GM12878 (cell line): Measurements from ENCODE around the gene GAGE10. TPM values are rescaled to one million over a fixed set of nuclear protein-coding genes. Genes with fewer than 3 reads are reported as not detected.

Source experiments
- ATAC-seq: fragments of 200-7000 bp; cut with Tn5 transposase; 3 replicates; pipeline ENCODE4 v1.9.1; 2020; ENCODE audit warnings: mild to moderate bottlenecking, moderate library complexity
- BruUV-seq: library from RNA; stranded (reverse); fragments of 400-500 nt; replicated peaks from 2 replicates; lab custom pipeline; 2021; lab: Mats Ljungman, UMichigan
- CTCF ChIA-PET: fragments of 300-600 bp; sonication (Branson Sonifier 250); formaldehyde crosslinking; extraction: SDS; loops from one replicate; lab custom pipeline; 2021; ENCODE audit warnings: inconsistent platforms; lab: Yijun Ruan, JAX
- POLR2A ChIA-PET: fragments of 350-600 bp; formaldehyde crosslinking; extraction: SDS; loops from one replicate; lab custom pipeline; 2021; ENCODE audit warnings: inconsistent platforms; lab: Charles Lee
- RAD21 ChIA-PET: fragments of 300-600 bp; sonication (Branson Sonifier 250); formaldehyde crosslinking; loops from one replicate; lab custom pipeline; 2023; ENCODE audit warnings: antibody characterized with exemption; ENCODE audit not compliant: unreplicated experiment; lab: Charles Lee
- SMC1A ChIA-PET: fragments of 300-600 bp; sonication (Branson Sonifier 250); formaldehyde crosslinking; loops from one replicate; lab custom pipeline; 2023; ENCODE audit not compliant: unreplicated experiment, uncharacterized antibody; lab: Charles Lee
- DNase-seq: peaks from one replicate; pipeline ENCODE4 v3.0.0-alpha.2; 2011; ENCODE audit warnings: low read depth, low spot score
- FAIRE-seq: peaks from 3 replicates; lab custom pipeline; 2011; peaks lifted over from hg19 to GRCh38; lab: Jason Lieb, UNC
- H2AFZ ChIP-seq: 2 replicates; pipeline ENCODE4 v1.6.0; 2011; ENCODE audit warnings: low read depth, low read length, control low read depth; ENCODE audit not compliant: control insufficient read depth
- H3K27ac ChIP-seq: 2 replicates; pipeline ENCODE4 v1.5.1; 2011; ENCODE audit warnings: control low read depth; ENCODE audit not compliant: control insufficient read depth, insufficient read depth
- H3K27me3 ChIP-seq, 2 experiments: replicated peaks in 1 of 2; 2 replicates each; pipeline versions ENCODE4 v1.6.0 to v1.6.1; 2011; ENCODE audit warnings: low read length in 1 of 2; ENCODE audit not compliant: control insufficient read depth in 2 of 2, insufficient read depth in 2 of 2
- H3K36me3 ChIP-seq, 2 experiments: 2 replicates each; pipeline ENCODE4 v1.5.1; 2011; ENCODE audit warnings: low read length in 1 of 2; ENCODE audit not compliant: control insufficient read depth in 2 of 2, insufficient read depth in 2 of 2
- H3K4me1 ChIP-seq: 2 replicates; pipeline ENCODE4 v1.6.1; 2011; ENCODE audit warnings: mild to moderate bottlenecking, low read length, moderate library complexity, mixed read lengths; ENCODE audit not compliant: control insufficient read depth, insufficient read depth
- H3K4me2 ChIP-seq: 2 replicates; pipeline ENCODE4 v1.6.0; 2011; ENCODE audit warnings: control low read depth; ENCODE audit not compliant: control insufficient read depth, insufficient read depth
- H3K4me3 ChIP-seq: fragments of 200-600 bp; sonication (generic); 2 replicates; pipeline ENCODE4 v1.5.1; 2016
- H3K79me2 ChIP-seq: 2 replicates; pipeline ENCODE4 v1.6.0; 2011; ENCODE audit warnings: low read length; ENCODE audit not compliant: control insufficient read depth, insufficient read depth
- H3K9ac ChIP-seq: 2 replicates; pipeline ENCODE4 v1.8.0; 2011; ENCODE audit warnings: low read length, control low read depth, mixed read lengths; ENCODE audit not compliant: control insufficient read depth, insufficient read depth
- H3K9me3 ChIP-seq: replicated peaks from 3 replicates; pipeline ENCODE4 v1.5.1; 2011; ENCODE audit warnings: mild to moderate bottlenecking, low read length; ENCODE audit not compliant: control insufficient read depth, insufficient read depth
- H4K20me1 ChIP-seq: 2 replicates; pipeline ENCODE4 v1.6.0; 2011; ENCODE audit not compliant: control insufficient read depth, insufficient read depth
- ASH2L ChIP-seq: fragments of 300-600, 200-600 bp; sonication (generic); IDR thresholded peaks from 2 replicates; pipeline ENCODE4 v1.6.1; 2017; ENCODE audit warnings: low read depth, mild to moderate bottlenecking, borderline replicate concordance
- BHLHE40 ChIP-seq, 2 experiments: fragments of 450-650 bp in 1 of 2; IDR thresholded peaks; 2 replicates each; pipeline ENCODE4 v1.6.1; 2011 to 2017; ENCODE audit warnings: low read depth in 2 of 2, borderline replicate concordance in 1 of 2, improper control_type of control experiment in 1 of 2, low read length in 1 of 2, mild to moderate bottlenecking in 1 of 2
- CBFB ChIP-seq: IDR thresholded peaks from 2 replicates; pipeline ENCODE4 v1.6.1; 2016; ENCODE audit warnings: antibody characterized with exemption, low read depth
- CBX5 ChIP-seq: sonication (generic); IDR thresholded peaks from 2 replicates; pipeline ENCODE4 v1.6.1; 2016; ENCODE audit warnings: low read depth, moderate library complexity, mild to moderate bottlenecking, inconsistent platforms
- CHD2 ChIP-seq: IDR thresholded peaks from 2 replicates; pipeline ENCODE4 v1.6.1; 2011; ENCODE audit warnings: low read depth, low read length, improper control_type of control experiment, borderline replicate concordance
- E2F8 ChIP-seq: fragments of 450-650 bp; IDR thresholded peaks from 2 replicates; pipeline ENCODE4 v1.6.1; 2018; ENCODE audit warnings: mild to moderate bottlenecking, low read depth, moderate library complexity; ENCODE audit not compliant: partially characterized antibody
- E4F1 ChIP-seq: fragments of 450-650 bp; IDR thresholded peaks from 2 replicates; pipeline ENCODE4 v1.6.1; 2018; ENCODE audit warnings: borderline replicate concordance, mild to moderate bottlenecking; ENCODE audit not compliant: partially characterized antibody
- NFYB ChIP-seq: IDR thresholded peaks from 2 replicates; pipeline ENCODE4 v1.6.1; 2011; ENCODE audit warnings: low read depth, mild to moderate bottlenecking, low read length, improper control_type of control experiment, moderate library complexity; ENCODE audit not compliant: insufficient read depth
- PBX3 ChIP-seq: IDR thresholded peaks from 2 replicates; pipeline ENCODE4 v1.6.1; 2011; ENCODE audit warnings: mild to moderate bottlenecking, low read depth, low read length, moderate library complexity; ENCODE audit not compliant: insufficient replicate concordance
- POLR2AphosphoS5 ChIP-seq: IDR thresholded peaks from 2 replicates; pipeline ENCODE4 v1.6.1; 2011; ENCODE audit warnings: mild to moderate bottlenecking, low read length, inconsistent platforms
- RAD21 ChIP-seq: IDR thresholded peaks from 2 replicates; pipeline ENCODE4 v1.6.1; 2011; ENCODE audit warnings: mild to moderate bottlenecking, low read depth, low read length, moderate library complexity; ENCODE audit not compliant: insufficient read depth
- SMAD5 ChIP-seq: IDR thresholded peaks from 2 replicates; pipeline ENCODE4 v1.6.1; 2016; ENCODE audit warnings: antibody characterized with exemption, low read depth
- TBL1XR1 ChIP-seq: IDR thresholded peaks from 2 replicates; pipeline ENCODE4 v1.6.1; 2012; ENCODE audit warnings: low read depth, low read length, improper control_type of control experiment
- WGBS: methylation state at CpG from one replicate; pipeline ENCODE4 v1.1.6; 2016; ENCODE audit warnings: low lambda C conversion rate; ENCODE audit not compliant: insufficient replicate concordance, insufficient coverage; ENCODE audit errors: missing lambda C conversion rate; 5-methylcytosine and 5-hydroxymethylcytosine counted together
- in situ Hi-C: fragments of 300-500 bp; cut with MboI; formaldehyde crosslinking; loops from 9 replicates; pipeline ENCODE4 v1.14.3; 2018; ENCODE audit warnings: mixed read lengths
- intact Hi-C: fragments of 100-400 bp; cut with micrococcal nuclease; formaldehyde crosslinking; loops from one replicate; pipeline ENCODE4 v1.14.2; 2022; ENCODE audit not compliant: unreplicated experiment
- polyA plus RNA-seq, 11 experiments: library from polyadenylated mRNA; depleted of rRNA in 4 of 11; unstranded in 6 of 11; stranded (reverse) in 5 of 11; fragments of >200 nt; fragmentation: Nextera tagmentation in 4 of 11; fragmentation: Illumina TruSeq in 1 of 11; extraction: Ambion mirVana in 4 of 11; extraction: Trizol in 1 of 11; gene quantifications; 1 replicate in 1 of 11; 2 replicates in 10 of 11; pipeline versions ENCODE4 v1.2.1 to v1.2.3, GENCODE V29; 2011 to 2016; ENCODE audit warnings: inconsistent platforms in 2 of 11, missing spikeins in 2 of 11, low read depth in 1 of 11
- total RNA-seq, 4 experiments: library from RNA; depleted of rRNA in 3 of 4; stranded (reverse); fragments of >200 nt in 3 of 4; fragmentation: Illumina TruSeq in 1 of 4; extraction: Trizol in 1 of 4; gene quantifications; 2 replicates each; pipeline versions ENCODE4 v1.2.1 to v1.2.3, GENCODE V29; 2013 to 2021

The GAGE10 gene
- total and polyA plus RNA-seq, 10 of the 15 experiments (the other 5 are each of a cell fraction or from before 2014, with no cell fraction given), result not detected

GRCh38 chrX:49269010-49269766 is 34.3 kb upstream of the GAGE10 start:
- no peaks in the 10 kb centered on the region for H3K27me3 ChIP-seq
- ChIA-PET SMC1A (interaction anchor here (0.5 to 2.8 kb wide), 5 partner anchors 44 to 1248 kb away, joined by 3 to 14 read pairs (median 4); no protein-coding TSS in a partner anchor), CTCF (interaction anchor here (0.8 to 2.4 kb wide), 7 partner anchors 39 to 607 kb away, joined by 3 to 18 read pairs (median 4); no protein-coding TSS in a partner anchor), POLR2A (interaction anchor here (0.8 to 1.4 kb wide), 8 partner anchors 34 to 266 kb away, joined by 3 to 17 read pairs (median 4); partner anchors contain the start of genes CCDC22 and WDR45), RAD21 (interaction anchor here (0.7 to 2.4 kb wide), 10 partner anchors 33 to 127 kb away, joined by 3 to 19 read pairs (median 4); partner anchors contain the start of gene CCDC22)
- no peaks in the 10 kb centered on the region for H3K36me3 ChIP-seq
- no peaks in the 10 kb centered on the region; the same call in 2 of the 3 replicates for H3K9me3 ChIP-seq
- WGBS, result 31% methylated on average over 45 of the region's 45 CpGs
- ATAC-seq, result peak; percentile 94
- H3K4me2 ChIP-seq, result peak overlapping the region; percentile 68
- peak overlapping the region; percentile 73; the same call in 1 of the 2 replicates for H3K4me3 ChIP-seq
- H3K27ac ChIP-seq, result peak overlapping the region; percentile 91
- no peaks in the 10 kb centered on the region for H4K20me1 ChIP-seq
- H3K79me2 ChIP-seq, result peaks cover 15% of the 10 kb centered on the region
- in situ Hi-C loops (loop anchor here (5.0 kb wide), 1 partner anchor 77 kb away; no protein-coding TSS in a partner anchor), intact Hi-C loops (loop anchor here (2.0 kb wide), 1 partner anchor 78 kb away; no protein-coding TSS in a partner anchor)
- DNase-seq, result peak; percentile 93
- FAIRE-seq, result peak; percentile 96
- peaks cover 4% of the 10 kb centered on the region; the same call in 1 of the 2 replicates for H3K4me1 ChIP-seq
- BruUV-seq, result no TSS peak
- peak overlapping the region; percentile 79 for H3K9ac ChIP-seq
- peak overlapping the region; percentile 86 for H2AFZ ChIP-seq
- TF ChIP-seq POLR2AphosphoS5 (peak; percentile 78), BHLHE40 (IDR thresholded peaks at IDR 0.05; ENCODE audit: borderline replicate concordance in 1 of 2, low read depth in 2 of 2, low read length in 1 of 2) (0 out of 4 replicates have a peak, but pooled peaks have one; percentile 5 to 25), TBL1XR1 (0 out of 2 replicates have a peak, but pooled peaks have one; percentile 54), SMAD5 (peak; percentile 65; the same call in 1 of the 2 replicates), CBFB (no peak), RAD21 (no peak), CHD2 (peak; percentile 95), E2F8 (no peak), CBX5 (no peak), PBX3 (peak; percentile 65), ASH2L (no peak), NFYB (peak; percentile 92), E4F1 (peak; percentile 37)
